ENCODE results near the gene SND1.

DNA sequence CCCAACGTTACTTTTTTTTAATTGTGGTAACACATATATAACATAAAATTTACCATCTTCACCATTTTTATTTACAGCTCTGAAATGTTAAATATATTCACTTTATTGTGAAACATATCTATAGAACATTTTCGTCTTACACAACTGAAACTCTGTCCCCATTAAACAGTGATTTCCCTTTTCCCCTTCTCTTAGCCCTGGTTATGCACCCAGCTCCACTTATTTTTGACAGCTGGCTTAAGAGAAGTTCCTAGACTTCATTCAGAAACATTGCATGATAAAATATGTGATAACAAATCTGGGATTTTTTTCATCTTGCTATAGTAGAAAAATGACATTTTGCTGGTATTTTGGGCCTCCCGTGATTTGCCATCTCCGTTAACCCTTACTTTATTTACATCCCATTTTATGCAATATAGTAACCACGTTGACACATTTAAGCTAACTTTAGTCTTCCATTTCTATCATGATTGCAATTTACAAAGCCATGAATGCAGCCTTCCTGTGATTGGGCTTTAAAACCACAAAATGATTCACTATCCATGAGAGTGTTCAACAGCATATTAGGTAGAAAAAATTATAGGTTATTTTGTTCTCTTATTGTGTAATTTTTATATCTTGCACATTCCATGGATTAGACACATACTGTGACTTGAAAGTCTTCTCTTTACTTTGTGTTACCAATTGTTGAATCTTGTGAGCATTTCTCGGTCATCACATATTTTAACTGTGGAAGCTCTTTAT, 139.6 kb downstream of the SND1 start:
- TF ChIP-seq POLR2A (IDR thresholded peaks at IDR 0.05; ENCODE audit: low read length) (no peak), GATA1 (IDR thresholded peaks at IDR 0.05; ENCODE audit: low read depth, low read length) (no peak)

Data from erythroblast (primary cell).